Adrenal gland (tissue), 12 donors: ENCODE results near the gene PRKCE. TPM values are rescaled to one million over a fixed set of nuclear protein-coding genes. Genes with fewer than 3 reads are reported as not detected.

Experiments used
- DNase-seq, 7 donors: peaks; one replicate each; pipeline ENCODE4 v3.0.0-alpha.2; 2019 to 2020
- H3K27ac ChIP-seq, 5 donors: fragments of 200-600 bp; sonication (generic) in 4 of 5; 1 replicate in 3 of 5; 2 replicates in 2 of 5; pipeline versions ENCODE4 v1.5.1 to v1.8.0; 2016 to 2020; ENCODE audit warnings: mild to moderate bottlenecking in 1 of 5
- H3K27me3 ChIP-seq: fragments of 200-600 bp; 2 replicates; pipeline ENCODE4 v1.8.0; 2021
- H3K36me3 ChIP-seq, 2 donors: fragments of 200-600 bp; replicated peaks in 1 of 2; 1 replicate in 1 of 2; 2 replicates in 1 of 2; pipeline versions ENCODE4 v1.5.1 to v1.8.0; 2018 to 2022
- H3K4me1 ChIP-seq, 2 donors: fragments of 200-600 bp; replicated peaks in 1 of 2; 1 replicate in 1 of 2; 2 replicates in 1 of 2; pipeline versions ENCODE4 v1.5.1 to v1.8.0; 2018 to 2021
- H3K4me3 ChIP-seq, 4 donors: fragments of 200-600 bp; sonication (generic) in 3 of 4; one replicate each; pipeline ENCODE4 v1.5.1; 2016 to 2018
- H3K9me3 ChIP-seq, 3 donors: fragments of 200-600 bp; sonication (generic) in 1 of 3; replicated peaks in 1 of 3; 1 replicate in 2 of 3; 2 replicates in 1 of 3; pipeline versions ENCODE4 v1.5.1 to v1.8.0; 2016 to 2021
- CTCF ChIP-seq, 6 experiments: fragments of 450-650 bp in 4 of 6; fragments of 200-600 bp in 2 of 6; sonication (generic) in 1 of 6; IDR thresholded peaks; 1 replicate in 5 of 6; 2 replicates in 1 of 6; pipeline versions ENCODE4 v1.5.1 to v1.8.0; 2016 to 2021; ENCODE audit warnings: antibody characterized with exemption in 6 of 6, mild to moderate bottlenecking in 2 of 6, moderate library complexity in 1 of 6
- POLR2A ChIP-seq, 2 donors: fragments of 450-650 bp; IDR thresholded peaks; one replicate each; pipeline ENCODE4 v1.6.1; 2017; ENCODE audit warnings: antibody characterized with exemption in 2 of 2, mild to moderate bottlenecking in 2 of 2, moderate library complexity in 1 of 2
- WGBS, 4 donors: extraction: QIAGEN DNeasy Blood & Tissue Kit in 2 of 4; methylation state at CpG; one replicate each; pipeline versions ENCODE4 v1.1.5 to v1.1.7; 2013 to 2017; 5-methylcytosine and 5-hydroxymethylcytosine counted together
- intact Hi-C, 2 donors: fragments of 100-400 bp; cut with DNase I; formaldehyde crosslinking; loops; one replicate each; pipeline versions ENCODE4 v1.14.1 to v1.15.0; 2022 to 2023
- polyA plus RNA-seq, 3 donors: library from polyadenylated mRNA; stranded (reverse); fragments of 200-250 nt in 2 of 3; fragments of 350-450 nt in 1 of 3; fragmentation: Illumina TruSeq in 1 of 3; extraction: RNeasy Lipid Tissue Mini Kit (QIAGEN cat#74804) in 1 of 3; gene quantifications; one replicate each; pipeline ENCODE4 v1.2.3, GENCODE V29; 2013 to 2014
- total RNA-seq, 9 donors: library from RNA; depleted of rRNA in 4 of 9; stranded (reverse); fragments of >200 nt in 4 of 9; fragments of 120-200 nt in 1 of 9; fragmentation: NEBNext Ultra II Directional in 1 of 9; extraction: Animal tissue kit (Norgen Biotek cat#: 25700) in 1 of 9; gene quantifications; one replicate each; pipeline versions ENCODE4 v1.1.0 to v1.2.4, GENCODE V29; 2013 to 2023
- donor health status: healthy with polysubstance abuse.
- donor health status: Bipolar disorder and iron deficiency.
- donor health status: DM: yes; HTN: yes; CAD: no.
- donor health status: DM: no; HTN: no; CAD: no.
- donor health status: DM: no; HTN: no; CAD: no.
- donor health status: DM: yes; HTN: yes; CAD: no.

PRKCE gene
- total and polyA plus RNA-seq, 12 donors, result 1.9 to 19.2 (median 8.0) TPM

GRCh38 chr2:45964906-45965305 is 313.4 kb downstream of the PRKCE start:
- H3K27ac ChIP-seq, result no peak overlapping the region
- H3K4me3 ChIP-seq, result no peak overlapping the region
- no peaks in the 10 kb centered on the region for H3K36me3 ChIP-seq
- TF ChIP-seq POLR2A (IDR thresholded peaks at IDR 0.05) (no peak), CTCF (IDR thresholded peaks at IDR 0.05) (no peak)
- H3K4me1 ChIP-seq, result peaks cover 5 to 30% of the 10 kb centered on the region in 2 donors
- H3K9me3 ChIP-seq, result no peaks in the 10 kb centered on the region
- WGBS, 4 donors, result 32 to 44% (median 40%) methylated on average over 4 of the region's 4 CpGs
- no peaks in the 10 kb centered on the region for H3K27me3 ChIP-seq
- intact Hi-C loops, result no loop called here
- no peak for DNase-seq

- TF ChIP-seq POLR2A (IDR thresholded peaks at IDR 0.05), result no peak
- TF ChIP-seq CTCF (IDR thresholded peaks at IDR 0.05), result no peak
Measured at GRCh38 chr2:45965871-45966498, 314.5 kb downstream of the PRKCE start.

GRCh38 chr2:45968946-45969584 is 317.6 kb downstream of the PRKCE start:
- intact Hi-C loops, result no loop called here
- no peak for TF ChIP-seq POLR2A (IDR thresholded peaks at IDR 0.05)
- no peak for TF ChIP-seq CTCF (IDR thresholded peaks at IDR 0.05)
- peak overlapping the region in 2 of 5 donors; percentile 22 to 59 for H3K27ac ChIP-seq
- H3K9me3 ChIP-seq, result no peaks in the 10 kb centered on the region
- DNase-seq, result peak in 5 of 7 donors; percentile 23 to 71 (median 51)
- H3K4me3 ChIP-seq, result no peak overlapping the region
- peaks cover 0 to 7% of the 10 kb centered on the region in 2 donors for H3K4me1 ChIP-seq
- H3K36me3 ChIP-seq, result no peaks in the 10 kb centered on the region
- no peaks in the 10 kb centered on the region for H3K27me3 ChIP-seq
- WGBS, 4 donors, result 63 to 83% (median 75%) methylated on average over 6 to 14 of the region's 14 CpGs

More at GRCh38 chr2:45965871-45966498, 314.5 kb downstream of the PRKCE start:
- WGBS, 4 donors, result 94 to 95% (median 94%) methylated on average over 11 of the region's 11 CpGs
- Histone ChIP-seq H3K27me3 (no peaks in the 10 kb centered on the region), H3K27ac (no peak overlapping the region), H3K4me1 (peaks cover 5 to 29% of the 10 kb centered on the region in 2 donors), H3K36me3 (no peaks in the 10 kb centered on the region), H3K9me3 (no peaks in the 10 kb centered on the region), H3K4me3 (no peak overlapping the region)
- intact Hi-C loops, result no loop called here
- no peak for DNase-seq

GRCh38 chr2:45973426-45973825 is 322.0 kb downstream of the PRKCE start:
- H3K4me3 ChIP-seq, result no peak overlapping the region
- H3K4me1 ChIP-seq, result no peaks in the 10 kb centered on the region
- intact Hi-C loops, result no loop called here
- no peak for DNase-seq
- WGBS, 4 donors, result 85 to 90% (median 87%) methylated on average over 4 of the region's 4 CpGs
- no peak overlapping the region for H3K27ac ChIP-seq
- no peaks in the 10 kb centered on the region for H3K9me3 ChIP-seq
- H3K36me3 ChIP-seq, result no peaks in the 10 kb centered on the region
- no peaks in the 10 kb centered on the region for H3K27me3 ChIP-seq
- no peak for TF ChIP-seq CTCF (IDR thresholded peaks at IDR 0.05)
- no peak for TF ChIP-seq POLR2A (IDR thresholded peaks at IDR 0.05)
